ENCODE results near the gene SEC14L3.

DNA sequence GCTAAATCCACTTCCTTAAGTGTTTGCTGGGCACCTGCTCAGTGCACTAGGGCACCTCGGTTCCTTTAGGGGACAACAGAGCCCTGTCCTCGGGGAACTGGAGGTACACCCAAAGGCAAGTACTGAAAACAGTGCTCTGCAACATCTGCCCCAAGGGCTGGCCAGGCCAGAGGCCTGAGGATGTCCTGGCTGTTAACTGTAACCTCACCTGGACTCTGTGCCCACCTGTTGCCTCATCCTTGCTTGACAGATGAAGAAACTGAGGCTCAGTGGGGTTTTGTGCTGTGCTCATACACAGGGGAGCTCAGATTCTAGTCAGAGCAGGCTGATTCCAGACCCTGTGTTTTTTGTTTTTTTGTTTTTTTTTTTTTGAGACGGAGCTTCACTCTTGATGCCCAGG, 31.1 kb upstream of the SEC14L3 start:
- TF ChIP-seq, protein P1, sequence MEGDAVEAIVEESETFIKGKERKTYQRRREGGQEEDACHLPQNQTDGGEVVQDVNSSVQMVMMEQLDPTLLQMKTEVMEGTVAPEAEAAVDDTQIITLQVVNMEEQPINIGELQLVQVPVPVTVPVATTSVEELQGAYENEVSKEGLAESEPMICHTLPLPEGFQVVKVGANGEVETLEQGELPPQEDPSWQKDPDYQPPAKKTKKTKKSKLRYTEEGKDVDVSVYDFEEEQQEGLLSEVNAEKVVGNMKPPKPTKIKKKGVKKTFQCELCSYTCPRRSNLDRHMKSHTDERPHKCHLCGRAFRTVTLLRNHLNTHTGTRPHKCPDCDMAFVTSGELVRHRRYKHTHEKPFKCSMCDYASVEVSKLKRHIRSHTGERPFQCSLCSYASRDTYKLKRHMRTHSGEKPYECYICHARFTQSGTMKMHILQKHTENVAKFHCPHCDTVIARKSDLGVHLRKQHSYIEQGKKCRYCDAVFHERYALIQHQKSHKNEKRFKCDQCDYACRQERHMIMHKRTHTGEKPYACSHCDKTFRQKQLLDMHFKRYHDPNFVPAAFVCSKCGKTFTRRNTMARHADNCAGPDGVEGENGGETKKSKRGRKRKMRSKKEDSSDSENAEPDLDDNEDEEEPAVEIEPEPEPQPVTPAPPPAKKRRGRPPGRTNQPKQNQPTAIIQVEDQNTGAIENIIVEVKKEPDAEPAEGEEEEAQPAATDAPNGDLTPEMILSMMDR (conservative IDR thresholded peaks at IDR 0.05; ENCODE audit: low read length) = no peak
- no peak for TF ChIP-seq EZH2phosphoT487 (IDR thresholded peaks at IDR 0.05; ENCODE audit: borderline replicate concordance, low read depth, low read length)

All from OCI-LY7 (cell line).